NCI-H1436 (cell line): ENCODE results near the gene ACACB.

Experiments
- DNase-seq: peaks from one replicate; lab custom pipeline; 2025; lab: John Stamatoyannopoulos, UW

The ACACB gene

DNA sequence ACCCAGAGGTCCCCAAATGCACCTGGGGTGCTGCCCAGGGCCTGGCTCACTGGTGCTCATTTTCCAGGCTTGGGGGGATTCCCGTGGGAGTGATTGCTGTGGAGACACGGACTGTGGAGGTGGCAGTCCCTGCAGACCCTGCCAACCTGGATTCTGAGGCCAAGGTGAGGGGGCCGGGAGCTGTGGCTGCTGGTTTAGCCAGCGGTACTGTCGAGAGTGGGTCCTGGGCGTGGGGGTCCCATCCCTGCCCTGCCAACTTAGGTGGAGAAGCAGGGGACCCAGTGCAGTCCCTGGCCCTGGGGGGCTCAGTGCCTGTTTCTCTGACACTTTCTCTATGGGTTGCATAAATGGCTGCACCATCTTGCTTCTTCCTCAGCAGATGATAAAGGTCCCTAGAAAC is 141.8 kb downstream of the ACACB start:
- DNase-seq, result no peak

DNA sequence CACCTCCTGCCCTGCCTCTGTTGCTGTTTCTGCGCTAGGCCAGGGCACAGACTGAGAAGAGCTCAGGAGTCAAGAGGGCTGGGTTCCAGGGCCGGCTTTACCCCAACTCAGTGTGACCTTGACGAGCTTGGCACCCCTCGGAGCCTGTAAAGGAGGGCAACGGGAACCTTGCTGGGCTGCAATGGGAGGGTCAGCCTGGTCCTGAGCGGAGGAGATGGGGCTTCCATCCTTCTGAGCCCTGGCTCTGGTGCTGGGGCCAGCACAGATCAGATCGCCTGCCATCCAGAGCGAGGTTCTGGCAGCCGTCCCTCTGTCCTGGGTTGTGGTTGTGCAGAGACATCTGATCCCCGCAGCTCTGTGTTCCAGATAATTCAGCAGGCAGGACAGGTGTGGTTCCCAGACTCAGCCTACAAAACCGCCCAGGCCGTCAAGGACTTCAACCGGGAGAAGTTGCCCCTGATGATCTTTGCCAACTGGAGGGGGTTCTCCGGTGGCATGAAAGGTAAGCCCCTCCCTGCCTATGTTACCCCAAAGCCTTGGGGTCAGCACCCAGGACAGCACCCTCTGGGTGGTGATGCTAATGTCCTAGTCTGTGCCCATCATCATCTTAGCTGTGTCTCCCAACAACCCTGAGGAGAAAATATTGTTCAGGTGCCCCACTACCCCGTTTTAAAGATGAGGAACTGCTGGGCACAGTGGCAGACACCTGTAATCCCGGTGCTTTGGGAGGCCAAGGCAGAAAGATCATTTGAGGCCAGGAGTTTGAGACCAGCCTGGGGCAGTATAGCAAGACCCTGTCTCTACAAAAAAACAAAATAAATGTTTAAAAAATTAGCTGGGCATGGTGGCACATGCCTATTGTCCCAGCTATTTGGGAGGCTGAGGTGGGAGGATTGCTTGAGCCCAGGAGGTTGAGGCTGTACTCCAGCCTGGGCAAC is 142.5 kb downstream of the ACACB start:
- DNase-seq, result no peak

DNA sequence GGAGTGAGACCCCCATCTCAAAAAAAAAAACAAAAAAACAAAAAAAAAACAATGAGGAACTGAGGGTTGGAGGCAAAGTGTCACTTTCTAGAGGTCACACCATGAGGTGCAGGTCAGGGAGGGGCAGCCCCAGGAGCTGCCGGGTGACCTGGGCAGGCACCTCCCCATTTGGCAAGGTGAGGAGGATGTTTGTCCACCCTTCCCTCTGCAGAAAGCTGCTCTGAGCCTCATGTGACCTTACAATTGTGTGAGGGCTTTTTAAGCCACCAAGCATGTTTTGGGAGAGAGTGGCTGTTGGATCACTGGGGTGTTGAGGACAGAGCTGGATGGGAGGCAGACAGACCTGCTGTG is 143.1 kb downstream of the ACACB start:
- no peak for DNase-seq

DNA sequence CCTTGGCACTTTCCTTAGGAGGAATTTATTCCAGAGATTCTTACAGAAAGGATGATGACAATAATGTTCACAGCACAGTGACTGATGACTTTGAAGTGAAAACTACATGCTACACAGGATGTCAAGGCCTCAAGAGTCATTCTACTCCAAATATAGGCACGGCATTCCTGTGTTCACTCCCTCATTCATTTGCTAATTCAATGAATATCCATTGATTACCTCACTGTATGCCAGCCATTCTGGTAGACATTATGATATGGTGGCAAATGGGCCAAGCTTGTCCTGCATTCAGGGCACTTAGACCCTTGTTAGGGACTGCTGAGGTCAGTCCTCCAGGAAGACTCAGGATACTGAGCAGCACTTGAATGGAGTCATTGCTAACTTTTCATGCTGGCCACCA is 144.7 kb downstream of the ACACB start:
- no peak for DNase-seq

DNA sequence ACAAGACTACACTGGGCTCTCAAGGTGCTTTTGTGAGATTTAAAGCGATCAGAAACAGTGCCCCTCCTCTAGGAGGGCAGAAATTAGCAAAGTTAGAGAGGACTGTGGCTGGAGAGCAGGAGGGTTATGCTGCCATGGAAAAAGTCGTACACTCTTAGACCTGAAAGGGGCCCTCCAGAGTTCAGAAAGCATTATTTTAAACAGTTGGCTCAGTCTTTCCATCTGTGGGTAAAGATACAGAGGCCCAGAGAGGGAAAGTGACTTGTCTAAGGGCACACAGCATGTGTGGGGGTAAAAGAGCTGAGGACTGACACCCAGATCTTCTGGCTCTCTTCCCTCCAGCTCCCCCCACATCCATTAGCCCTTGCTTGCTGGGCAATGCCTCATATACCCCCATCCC is 145.6 kb downstream of the ACACB start:
- no peak for DNase-seq

DNA sequence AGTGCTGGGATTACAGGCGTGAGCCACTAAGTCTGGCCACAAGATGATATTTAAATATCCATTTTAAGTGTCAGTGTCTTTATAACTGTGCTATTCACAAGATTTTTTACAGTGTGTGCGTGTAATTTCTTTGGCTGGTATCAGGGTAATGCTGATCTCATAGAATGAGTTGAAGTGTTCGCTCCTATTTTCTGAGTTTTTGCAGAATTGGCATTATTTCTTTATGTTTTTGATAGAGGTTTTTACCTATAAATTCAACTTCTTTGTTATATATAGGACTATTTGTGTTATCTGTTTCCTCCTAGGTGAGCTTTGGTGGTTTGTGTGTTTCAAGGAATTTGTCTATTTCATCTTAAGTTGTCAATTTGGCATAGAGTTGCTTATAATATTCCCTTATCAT is 147.1 kb downstream of the ACACB start:
- DNase-seq, result no peak

DNA sequence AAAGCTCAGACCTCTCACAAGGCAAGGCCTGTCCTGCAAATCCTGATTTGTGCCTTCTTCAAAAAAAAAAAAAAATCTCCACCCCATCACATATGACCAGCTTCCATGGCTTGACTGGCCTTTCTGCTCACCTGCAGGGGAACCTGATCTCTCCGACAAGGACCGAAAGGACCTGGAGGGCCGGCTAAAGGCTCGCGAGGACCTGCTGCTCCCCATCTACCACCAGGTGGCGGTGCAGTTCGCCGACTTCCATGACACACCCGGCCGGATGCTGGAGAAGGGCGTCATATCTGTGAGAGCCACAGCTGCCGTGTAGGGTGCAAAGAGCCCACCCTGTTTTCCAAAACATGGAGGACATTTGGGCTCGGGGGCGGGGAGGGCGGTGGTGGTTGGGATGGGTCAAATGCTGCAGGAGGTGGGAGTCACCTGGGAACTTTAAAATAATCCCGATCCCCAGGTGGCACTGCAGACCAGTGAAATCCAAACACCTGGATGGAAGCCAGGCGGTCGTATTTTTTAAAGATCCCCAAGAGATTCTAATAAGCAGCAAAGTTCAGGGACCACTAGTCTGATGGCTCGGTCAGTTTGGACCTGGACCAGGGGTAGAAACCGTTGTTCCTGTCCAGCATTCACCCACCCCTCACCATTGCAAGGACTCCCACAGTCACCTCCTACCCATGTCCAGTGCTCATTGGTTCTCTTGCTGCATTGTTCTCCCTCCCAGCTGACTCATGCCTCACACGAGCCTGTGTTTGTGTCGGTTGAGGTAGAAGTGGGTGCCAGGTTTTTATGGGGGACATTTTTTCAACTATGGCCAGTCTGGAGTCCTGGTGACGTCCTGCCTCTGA is 147.9 kb downstream of the ACACB start:
- DNase-seq, result no peak

DNA sequence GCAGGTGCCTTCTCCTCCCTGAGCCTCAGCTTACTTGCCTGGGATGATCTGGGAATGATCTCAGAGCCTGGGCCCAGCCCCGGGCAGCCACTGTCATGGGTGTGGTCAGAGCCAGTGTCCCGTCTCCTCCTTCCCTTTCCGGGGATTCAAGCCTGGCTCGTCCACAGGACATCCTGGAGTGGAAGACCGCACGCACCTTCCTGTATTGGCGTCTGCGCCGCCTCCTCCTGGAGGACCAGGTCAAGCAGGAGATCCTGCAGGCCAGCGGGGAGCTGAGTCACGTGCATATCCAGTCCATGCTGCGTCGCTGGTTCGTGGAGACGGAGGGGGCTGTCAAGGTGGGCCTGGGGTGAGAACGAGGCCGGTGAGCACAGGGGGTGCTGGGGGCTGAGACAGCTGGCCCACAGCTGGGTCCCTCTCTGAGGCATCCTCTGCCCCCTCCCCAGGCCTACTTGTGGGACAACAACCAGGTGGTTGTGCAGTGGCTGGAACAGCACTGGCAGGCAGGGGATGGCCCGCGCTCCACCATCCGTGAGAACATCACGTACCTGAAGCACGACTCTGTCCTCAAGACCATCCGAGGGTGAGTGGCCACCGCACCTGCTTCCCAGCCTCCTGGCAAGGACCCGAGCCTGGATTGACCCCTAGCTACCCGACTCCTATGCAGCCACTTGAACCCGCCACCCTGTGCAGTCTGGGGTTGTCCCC is 148.7 kb downstream of the ACACB start:
- DNase-seq, result no peak

DNA sequence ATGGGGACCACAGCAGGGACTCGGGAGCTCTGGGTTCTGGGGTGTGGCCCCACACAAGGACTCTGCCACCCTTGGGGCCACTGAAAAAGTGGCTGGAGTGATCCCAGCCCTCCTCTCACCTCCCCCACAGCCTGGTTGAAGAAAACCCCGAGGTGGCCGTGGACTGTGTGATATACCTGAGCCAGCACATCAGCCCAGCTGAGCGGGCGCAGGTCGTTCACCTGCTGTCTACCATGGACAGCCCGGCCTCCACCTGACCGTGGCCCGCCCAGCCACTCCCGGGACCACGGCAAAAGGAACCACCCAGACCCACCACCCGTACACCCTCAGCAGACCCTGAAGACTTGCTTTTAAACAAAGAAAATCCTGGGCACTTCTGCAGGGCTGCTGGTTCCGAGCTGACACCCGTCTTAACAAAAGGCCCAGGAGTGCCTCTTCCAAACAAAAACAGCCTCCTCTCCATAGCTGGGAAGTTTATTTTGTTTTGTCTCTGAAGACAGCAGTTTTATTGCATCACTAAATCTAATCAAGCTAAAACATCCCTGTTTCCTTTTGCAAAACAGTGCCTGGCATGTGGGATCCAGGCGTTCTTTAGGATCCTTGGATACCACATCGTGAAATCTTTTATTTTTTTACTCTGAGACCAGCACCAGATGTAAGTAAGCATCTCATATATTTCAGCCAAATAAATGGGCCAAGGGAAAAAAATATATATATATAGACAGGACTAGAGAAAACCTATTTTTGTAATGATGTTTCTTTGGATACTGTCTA is 149.9 kb downstream of the ACACB start:
- no peak for DNase-seq

DNA sequence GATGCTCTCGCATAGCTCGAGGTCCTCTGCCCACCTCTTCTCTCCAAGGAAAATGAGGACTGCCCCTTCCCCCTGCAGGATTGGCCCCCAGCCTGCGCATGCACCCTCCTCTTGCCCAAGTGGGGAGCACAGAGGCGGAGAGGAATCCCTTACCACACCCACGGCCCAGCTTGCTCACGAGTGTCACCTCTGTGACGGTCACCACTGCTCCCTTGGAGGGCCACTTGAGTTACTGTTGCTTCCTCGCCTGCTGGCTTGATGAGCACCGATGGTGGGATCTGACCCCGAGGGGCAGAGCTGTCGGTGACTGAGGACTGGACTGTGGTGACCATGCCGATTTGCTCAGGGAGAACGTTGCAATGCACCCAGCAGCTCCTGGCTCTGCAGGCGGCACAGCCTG is 151.0 kb downstream of the ACACB start:
- DNase-seq, result no peak

DNA sequence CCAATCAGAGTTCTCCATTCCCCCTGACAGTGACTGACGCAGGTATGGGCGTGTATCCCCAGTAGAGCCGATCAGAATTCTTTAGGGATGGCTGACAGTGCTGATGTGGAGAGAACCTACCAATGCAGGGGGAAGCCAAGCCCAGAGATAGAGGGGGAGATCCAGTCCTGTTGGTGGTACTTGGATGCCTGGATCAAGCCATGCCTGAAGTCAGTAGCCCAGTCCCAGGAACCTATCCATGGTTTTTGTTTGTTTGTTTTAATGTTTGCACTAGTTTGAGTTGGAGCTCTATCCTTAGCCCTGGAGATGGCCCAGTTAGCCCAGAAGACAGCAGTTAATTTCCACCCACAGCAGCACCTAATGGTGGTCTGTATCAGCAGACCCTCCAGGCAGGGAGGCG is 152.5 kb downstream of the ACACB start:
- no peak for DNase-seq

DNA sequence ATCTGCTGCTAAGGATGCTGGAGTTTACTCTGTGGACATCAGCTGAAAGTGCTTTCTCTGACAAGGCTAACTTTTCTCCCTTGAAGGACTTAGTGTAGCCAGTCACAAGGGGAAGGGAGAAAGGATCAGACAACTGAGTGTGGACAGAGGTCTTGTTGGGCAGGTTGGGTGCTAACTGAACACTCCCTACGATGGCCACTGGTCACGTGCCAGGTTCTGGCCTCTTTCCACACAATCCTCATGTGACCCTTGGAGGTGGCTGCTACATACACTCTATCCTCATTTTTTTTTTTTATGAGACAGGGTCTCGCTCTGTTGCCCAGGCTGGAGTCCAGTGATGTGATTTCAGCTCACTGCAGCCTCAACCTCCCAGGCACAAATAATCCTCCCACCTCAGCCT is 153.0 kb downstream of the ACACB start:
- no peak for DNase-seq

DNA sequence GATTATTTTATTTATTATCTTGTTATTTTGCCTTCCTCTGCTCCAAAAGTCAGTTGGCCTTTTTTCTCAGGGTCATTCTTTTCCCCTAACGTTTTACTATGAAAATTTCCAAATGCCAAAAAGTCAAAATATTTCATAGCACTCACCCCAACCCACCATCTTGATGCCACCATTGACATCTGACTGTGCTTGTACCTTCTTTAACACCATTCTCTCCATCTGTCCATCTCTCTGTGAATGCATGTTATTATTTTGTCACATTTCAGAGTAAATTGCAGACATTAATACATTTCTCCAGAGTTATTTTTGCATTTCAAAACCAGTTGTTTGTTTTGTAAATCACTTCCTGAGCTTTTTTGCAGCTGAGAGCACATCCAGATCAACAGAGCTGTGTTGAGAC is 154.1 kb downstream of the ACACB start:
- no peak for DNase-seq

DNA sequence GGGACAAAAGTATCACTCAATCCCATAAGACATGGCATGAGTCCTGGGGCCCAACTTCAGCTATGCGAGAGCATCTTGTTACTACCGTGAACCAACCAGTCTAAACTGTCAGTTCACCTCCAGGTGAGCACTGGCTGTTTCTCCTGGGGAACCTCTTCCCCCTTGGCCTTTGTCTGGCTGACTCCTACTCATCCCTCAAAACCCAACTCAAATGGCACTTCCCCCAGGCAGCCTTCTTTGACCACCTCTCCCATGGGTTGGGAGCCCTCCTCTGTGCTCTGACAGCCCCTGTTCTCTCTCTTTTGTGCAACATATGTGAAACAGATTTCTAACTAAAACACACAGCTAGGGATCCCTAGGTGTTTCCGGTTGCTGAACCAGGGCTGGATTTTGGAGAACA is 155.0 kb downstream of the ACACB start:
- no peak for DNase-seq

DNA sequence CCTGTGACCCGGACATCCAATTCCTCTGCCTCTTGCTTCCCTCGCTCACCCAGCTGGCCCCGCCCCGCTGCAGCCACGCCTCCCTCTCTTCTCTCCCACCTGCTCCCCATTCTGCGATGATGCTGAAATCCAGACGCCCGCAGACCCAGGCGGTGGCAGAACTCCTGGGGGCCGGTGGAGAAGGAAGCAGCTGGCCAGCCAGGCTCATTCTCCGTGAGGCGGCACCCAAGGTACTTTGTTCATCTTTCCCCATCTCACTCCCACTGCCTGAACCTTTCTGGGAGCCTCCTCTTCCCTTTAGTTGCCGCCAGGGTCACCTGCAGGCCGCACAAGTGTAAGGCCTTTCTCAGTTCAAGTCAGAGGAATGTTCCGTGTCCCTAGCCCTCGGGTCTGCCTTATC is 157.0 kb downstream of the ACACB start:
- DNase-seq, result peak; percentile 51

DNA sequence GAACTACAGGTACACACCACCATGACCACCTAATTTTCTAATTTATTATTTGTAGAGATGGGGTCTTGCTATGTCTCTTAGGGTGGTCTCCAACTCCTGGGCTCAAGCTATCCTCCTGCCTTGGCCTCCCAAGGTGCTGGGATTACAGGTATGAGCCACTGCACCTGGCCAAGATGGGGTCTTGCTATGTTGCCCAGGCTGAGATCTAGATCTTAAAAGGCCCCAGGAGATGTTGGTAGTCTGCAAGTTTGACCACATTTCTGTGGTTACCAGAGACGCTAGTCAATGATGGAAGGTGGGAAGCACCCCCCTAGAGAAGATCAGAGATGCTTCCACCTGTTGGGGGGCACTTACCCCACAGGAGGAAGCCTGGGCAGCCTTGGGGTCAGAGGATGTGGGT is 158.0 kb downstream of the ACACB start:
- no peak for DNase-seq

DNA sequence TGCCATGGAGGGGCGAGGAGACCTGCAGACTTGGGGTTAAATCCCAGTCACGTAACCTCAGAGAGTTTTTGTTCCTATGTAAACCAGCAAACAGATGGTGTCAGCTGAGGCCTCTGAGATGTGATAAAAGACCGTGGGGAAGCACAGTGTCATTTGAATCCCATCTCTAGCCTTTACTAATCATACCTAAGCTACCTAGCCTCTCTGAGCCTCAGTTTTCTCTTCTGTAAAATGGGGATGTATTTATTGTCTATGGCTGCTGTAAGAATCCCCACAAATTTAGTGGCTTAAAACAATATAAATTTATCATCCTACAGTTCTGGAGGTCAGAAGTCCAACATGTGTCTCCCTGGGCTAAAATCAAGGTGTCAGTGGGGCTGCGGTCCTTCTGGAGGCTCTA is 158.8 kb downstream of the ACACB start:
- DNase-seq, result no peak

DNA sequence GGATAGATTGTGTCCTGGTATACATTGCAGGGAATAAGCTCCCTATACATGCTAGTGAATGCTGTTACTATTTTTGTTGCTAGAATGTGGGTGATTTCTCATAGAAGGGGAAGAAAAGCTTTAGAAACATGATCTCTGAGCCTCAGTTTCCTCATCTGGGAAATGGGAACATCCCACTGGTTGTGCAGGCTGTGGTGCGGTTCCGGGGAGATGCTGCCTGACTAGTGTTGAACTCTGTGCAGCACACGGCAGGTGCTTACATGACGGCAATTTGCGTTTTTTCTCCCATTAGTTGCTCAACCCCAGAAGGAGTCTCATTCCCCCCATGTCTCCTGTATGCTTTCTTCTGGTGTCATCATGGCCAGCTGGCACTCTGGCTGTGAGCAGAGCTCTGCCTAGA is 159.8 kb downstream of the ACACB start:
- no peak for DNase-seq

DNA sequence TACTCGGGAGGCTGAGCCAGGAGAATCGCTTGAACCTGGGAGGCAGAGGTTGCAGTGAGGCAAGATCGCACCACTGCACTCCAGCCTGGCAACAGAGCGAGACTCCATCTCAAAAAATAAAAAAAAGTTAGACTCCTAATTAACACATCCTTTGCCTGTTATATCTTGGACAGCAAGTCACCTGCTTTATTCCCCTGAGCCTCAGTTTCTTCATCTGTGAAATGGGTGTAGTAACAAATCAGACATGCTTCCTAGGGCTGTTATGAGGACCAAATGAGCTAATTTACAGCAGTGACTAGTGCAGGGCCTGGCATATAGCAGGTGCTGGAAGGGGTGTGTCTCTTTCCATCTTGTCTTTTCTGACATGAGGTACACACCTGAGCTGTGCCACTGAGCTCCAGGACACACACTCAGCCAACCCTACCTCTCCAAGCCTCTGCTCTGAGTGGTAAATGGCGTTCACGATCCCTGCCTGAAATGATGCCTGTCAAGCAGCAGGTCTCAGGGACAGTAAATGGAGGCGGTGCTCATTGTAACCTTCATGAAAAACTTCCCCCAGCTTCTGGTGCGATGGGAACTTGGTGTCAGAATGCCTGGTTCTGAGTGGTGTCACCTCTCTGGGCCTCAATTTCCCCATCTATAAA is 161.0 kb downstream of the ACACB start:
- no peak for DNase-seq

DNA sequence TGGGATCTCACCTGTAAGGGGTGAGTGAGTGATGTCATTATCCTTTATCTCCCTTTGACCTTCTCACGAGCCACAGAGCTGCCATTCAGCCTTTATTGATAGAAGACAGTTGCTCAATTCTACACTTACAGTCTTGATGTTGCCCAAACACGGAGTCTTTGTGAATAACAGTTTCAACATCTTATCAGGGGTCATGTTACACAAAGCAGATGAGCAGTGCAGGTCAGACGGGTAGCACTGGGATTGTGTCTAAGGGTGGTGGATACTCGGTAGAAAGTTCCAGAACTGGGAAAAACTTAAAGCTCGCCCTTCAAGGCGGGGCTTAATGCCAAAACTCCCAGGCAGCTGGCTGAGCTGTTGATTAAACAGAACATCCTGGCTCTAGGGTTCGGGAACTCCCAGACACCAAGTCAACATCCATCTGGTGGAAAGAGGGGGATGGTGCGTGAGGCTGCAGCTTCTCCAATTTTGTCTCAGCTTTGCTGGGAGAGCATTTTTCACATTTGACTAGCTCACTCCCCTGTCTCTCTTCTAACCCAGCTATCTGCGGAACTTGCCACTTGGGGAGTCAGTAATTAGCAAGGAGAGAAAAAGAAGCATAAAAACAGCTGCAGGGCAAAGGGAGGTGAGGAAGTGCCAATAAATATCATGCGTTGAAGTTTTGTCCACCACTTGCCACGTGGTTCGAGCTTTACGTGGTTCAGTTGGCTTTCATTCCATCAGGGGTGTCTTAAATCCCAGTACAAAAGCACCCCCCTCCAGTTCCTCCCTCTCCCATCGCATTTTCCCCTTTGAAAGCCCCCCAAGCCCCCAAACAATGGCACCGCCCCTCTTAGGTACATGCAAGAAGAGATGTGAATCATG is 161.7 kb downstream of the ACACB start:
- no peak for DNase-seq
